HepG2 (cell line): Measurements from ENCODE around the gene MASP1. TPM values are rescaled to one million over a fixed set of nuclear protein-coding genes. Genes with fewer than 3 reads are reported as not detected.

Source experiments
- ATAC-seq: fragments of 200-7000 bp; cut with Tn5 transposase; 3 replicates; pipeline ENCODE4 v1.9.1; 2020; ENCODE audit warnings: mild to moderate bottlenecking, moderate library complexity
- BruUV-seq: library from RNA; stranded (reverse); fragments of 400-500 nt; replicated peaks from 2 replicates; lab custom pipeline; 2021; lab: Mats Ljungman, UMichigan
- CTCF ChIA-PET: fragments of 300-600 bp; formaldehyde crosslinking; extraction: SDS; loops from one replicate; lab custom pipeline; 2021; ENCODE audit warnings: low total read pairs, inconsistent platforms, low intra/inter-chr PET ratio; lab: Yijun Ruan, JAX
- POLR2A ChIA-PET: fragments of 350-600 bp; sonication (Branson Sonifier 250); formaldehyde crosslinking; loops from one replicate; lab custom pipeline; 2020; ENCODE audit warnings: antibody characterized with exemption, inconsistent platforms; lab: Yijun Ruan, JAX
- DNase-seq: peaks from one replicate; pipeline ENCODE4 v3.0.0-alpha.2; 2015; ENCODE audit warnings: low spot score
- FAIRE-seq: peaks from 3 replicates; lab custom pipeline; 2011; peaks lifted over from hg19 to GRCh38; lab: Jason Lieb, UNC
- H2AFZ ChIP-seq: one replicate; pipeline ENCODE4 v1.6.1; 2011; ENCODE audit warnings: low read length, inconsistent platforms
- H3K27ac ChIP-seq: fragments of 300-600 bp; 3 replicates; pipeline ENCODE4 v1.8.0; 2011; ENCODE audit warnings: mixed run types, mild to moderate bottlenecking, mixed read lengths, low read length, inconsistent platforms; ENCODE audit not compliant: insufficient read depth; ENCODE audit errors: extremely low read length
- H3K27me3 ChIP-seq, 2 experiments: fragments of 200-600 bp in 1 of 2; 2 replicates in 1 of 2; 3 replicates in 1 of 2; pipeline versions ENCODE4 v1.6.0 to v1.8.0; 2011; ENCODE audit warnings: low read length in 2 of 2, mild to moderate bottlenecking in 2 of 2, moderate library complexity in 2 of 2, inconsistent platforms in 1 of 2; ENCODE audit not compliant: insufficient read depth in 2 of 2, control insufficient read depth in 1 of 2
- H3K36me3 ChIP-seq, 2 experiments: fragments of 200-600 bp in 1 of 2; replicated peaks in 1 of 2; 2 replicates in 1 of 2; 3 replicates in 1 of 2; pipeline versions ENCODE4 v1.5.1 to v1.8.0; 2011; ENCODE audit warnings: low read length in 2 of 2, inconsistent platforms in 1 of 2; ENCODE audit not compliant: insufficient read depth in 2 of 2, control insufficient read depth in 1 of 2
- H3K4me1 ChIP-seq: 2 replicates; pipeline ENCODE4 v1.5.1; 2012; ENCODE audit warnings: low read length, inconsistent platforms; ENCODE audit not compliant: insufficient read depth
- H3K4me2 ChIP-seq: 2 replicates; pipeline ENCODE4 v1.6.0; 2011; ENCODE audit warnings: low read depth, low read length, inconsistent platforms
- H3K4me3 ChIP-seq, 3 experiments: fragments of 200-600 bp in 1 of 3; sonication (generic), shearing (Covaris generic) in 1 of 3; replicated peaks in 1 of 3; 2 replicates each; pipeline ENCODE4 v1.5.1; 2011 to 2016; ENCODE audit warnings: low read length in 3 of 3, inconsistent platforms in 2 of 3, low read depth in 2 of 3, mild to moderate bottlenecking in 2 of 3, control low read depth in 1 of 3, mixed read lengths in 1 of 3; ENCODE audit not compliant: insufficient read depth in 1 of 3
- H3K79me2 ChIP-seq: one replicate; pipeline ENCODE4 v1.6.1; 2011; ENCODE audit warnings: low read length, inconsistent platforms; ENCODE audit not compliant: insufficient read depth
- H3K9ac ChIP-seq: 2 replicates; pipeline ENCODE4 v1.6.0; 2011; ENCODE audit warnings: mild to moderate bottlenecking, low read depth, low read length, inconsistent platforms; ENCODE audit not compliant: insufficient read depth
- H3K9me3 ChIP-seq: 2 replicates; pipeline ENCODE4 v1.5.1; 2012; ENCODE audit warnings: mild to moderate bottlenecking, low read length
- H4K20me1 ChIP-seq: 2 replicates; pipeline ENCODE4 v1.6.0; 2011; ENCODE audit warnings: inconsistent platforms, mild to moderate bottlenecking, low read length, moderate library complexity; ENCODE audit not compliant: insufficient read depth
- ATM ChIP-seq: fragments of 450-650 bp; IDR thresholded peaks from 2 replicates; pipeline ENCODE4 v1.7.1; 2017; ENCODE audit warnings: mild to moderate bottlenecking, borderline replicate concordance
- E2F1 ChIP-seq: sonication (generic); formaldehyde crosslinking; IDR thresholded peaks from 2 replicates; pipeline ENCODE4 v1.5.0; 2020; ENCODE audit warnings: missing genetic modification reagents
- HDAC1 ChIP-seq: sonication (generic); formaldehyde crosslinking; IDR thresholded peaks from 2 replicates; pipeline ENCODE4 v1.5.1; 2020; ENCODE audit warnings: mild to moderate bottlenecking, missing genetic modification reagents
- MEIS1 ChIP-seq: sonication (generic); formaldehyde crosslinking; IDR thresholded peaks from 2 replicates; pipeline ENCODE4 v1.9.0; 2021; ENCODE audit warnings: mild to moderate bottlenecking, missing genetic modification reagents, moderate library complexity, borderline replicate concordance
- WIZ ChIP-seq: sonication (generic); formaldehyde crosslinking; IDR thresholded peaks from 2 replicates; pipeline ENCODE4 v1.5.1; 2020; ENCODE audit warnings: mild to moderate bottlenecking, missing genetic modification reagents
- ZNF276 ChIP-seq: sonication (generic); formaldehyde crosslinking; IDR thresholded peaks from 2 replicates; pipeline ENCODE4 v1.4.0; 2020; ENCODE audit warnings: mild to moderate bottlenecking, low read depth, missing genetic modification reagents
- ZNF569 ChIP-seq: sonication (generic); formaldehyde crosslinking; IDR thresholded peaks from 2 replicates; pipeline ENCODE4 v1.5.0; 2020; ENCODE audit warnings: mild to moderate bottlenecking, missing genetic modification reagents, moderate library complexity, borderline replicate concordance
- ZNF629 ChIP-seq: sonication (generic); formaldehyde crosslinking; conservative IDR thresholded peaks from 2 replicates; pipeline ENCODE4 v1.5.0; 2020; ENCODE audit warnings: missing genetic modification reagents
- ZNF660 ChIP-seq: sonication (generic); formaldehyde crosslinking; IDR thresholded peaks from 2 replicates; pipeline ENCODE4 v1.5.1; 2020; ENCODE audit warnings: mild to moderate bottlenecking, low read depth, missing genetic modification reagents, borderline replicate concordance
- WGBS: methylation state at CpG from one replicate; pipeline ENCODE4 v1.1.6; 2017; ENCODE audit warnings: low lambda C conversion rate; 5-methylcytosine and 5-hydroxymethylcytosine counted together
- in situ Hi-C: cut with HindIII; loops from 2 replicates; pipeline ENCODE4 v1.10.0; 2017; ENCODE audit warnings: low pct_unique_long_range_greater_than_20kb; ENCODE audit not compliant: extremely low pct_ligation_motif_present
- intact Hi-C: fragments of 100-400 bp; cut with micrococcal nuclease; formaldehyde crosslinking; loops from one replicate; pipeline ENCODE4 v1.10.0; 2022; ENCODE audit not compliant: unreplicated experiment
- polyA plus RNA-seq, 8 experiments: library from polyadenylated mRNA; depleted of rRNA in 3 of 8; stranded (reverse) in 7 of 8; unstranded in 1 of 8; fragments of >200 nt; fragmentation: Illumina TruSeq in 4 of 8; extraction: Trizol in 4 of 8; gene quantifications; 2 replicates each; pipeline versions ENCODE4 v1.2.1 to v1.2.3, GENCODE V29; 2011 to 2016; ENCODE audit warnings: low read depth in 4 of 8, missing spikeins in 1 of 8, mixed read lengths in 1 of 8; ENCODE audit not compliant: insufficient read depth in 1 of 8
- total RNA-seq, 5 experiments: library from RNA; depleted of rRNA; stranded (reverse); fragments of >200 nt; fragmentation: Illumina TruSeq; extraction: Trizol; gene quantifications; 2 replicates each; pipeline ENCODE4 v1.2.3, GENCODE V29; 2016; ENCODE audit warnings: low read depth in 1 of 5

The MASP1 gene
- total and polyA plus RNA-seq, 2 of the 13 experiments (the other 11 are each of a cell fraction or from before 2014, with no cell fraction given), result 10.8 to 56.0 TPM

GRCh38 chr3:187198490-187198889 is 93.0 kb downstream of the MASP1 start:
- Histone ChIP-seq H3K36me3 (no peaks in the 10 kb centered on the region), H3K4me1 (no peaks in the 10 kb centered on the region), H3K27me3 (peaks cover 0 to 13% of the 10 kb centered on the region in 2 experiments; a peak in 1 of 5 replicates), H3K4me3 (no peak overlapping the region), H3K9me3 (no peaks in the 10 kb centered on the region), H3K9ac (no peak overlapping the region), H3K27ac (no peak overlapping the region), H2AFZ (no peak overlapping the region), H4K20me1 (no peaks in the 10 kb centered on the region), H3K4me2 (no peak overlapping the region), H3K79me2 (no peaks in the 10 kb centered on the region)
- 62% methylated on average over 4 of the region's 4 CpGs for WGBS
- BruUV-seq, result no TSS peak
- no peak for DNase-seq
- intact Hi-C loops, result no loop called here
- ATAC-seq, result no peak
- ChIA-PET CTCF (no interaction called here), POLR2A (no interaction called here)
- FAIRE-seq, result no peak
- TF ChIP-seq ZNF660, result no peak
- no peak for TF ChIP-seq ATM
- TF ChIP-seq HDAC1, result no peak
- no peak for TF ChIP-seq E2F1 (CRISPR knock-in tag)
- TF ChIP-seq ZNF276, result no peak
- no peak for TF ChIP-seq ZNF569 (CRISPR knock-in tag)
- no peak for TF ChIP-seq ZNF629 (CRISPR knock-in tag)
- TF ChIP-seq MEIS1 (CRISPR knock-in tag), result no peak
- TF ChIP-seq WIZ (CRISPR knock-in tag), result no peak
- in situ Hi-C loops, result no loop called here
